ENCODE data around the gene ZNF207.
"Not testable (repeated sequence)": the region's sequence is repeated elsewhere in the genome, so short reads cannot be mapped to it uniquely, and the experiment has no call there.

ZNF207 gene

GRCh38 chr17:32341141-32341856 lies 8.7 kb upstream of the ZNF207 start:
- DNase-seq: no peak

- peak; percentile 11 for DNase-seq
These were observed 7.9 kb upstream of the ZNF207 start, which contains the start of gene C17orf75 for GRCh38 chr17:32341857-32342602. Gene C17orf75, minus strand, starts transcription at chr17:32342173. Its CDS starts 34 bp downstream, at chr17:32342139.

- DNase-seq: no peak
These were observed 7.2 kb upstream of the ZNF207 start for GRCh38 chr17:32342603-32343325.

- no peak for DNase-seq
These were observed 3.9 kb upstream of the ZNF207 start for GRCh38 chr17:32345951-32346600.

- DNase-seq: no peak
These were observed 1.5 kb upstream of the ZNF207 start for GRCh38 chr17:32348483-32348800.

GRCh38 chr17:32349503-32349853 lies 479 bp upstream of the ZNF207 start:
- no peak for DNase-seq

- DNase-seq: peak; percentile 7
These were observed 885 bp downstream of the ZNF207 start for GRCh38 chr17:32350666-32351418.

- not testable (repeated sequence) for DNase-seq
These were observed 2.8 kb downstream of the ZNF207 start for GRCh38 chr17:32352734-32353133.

- no peak for DNase-seq
These were observed 5.9 kb downstream of the ZNF207 start for GRCh38 chr17:32355649-32356377.

GRCh38 chr17:32356378-32356743 lies 6.4 kb downstream of the ZNF207 start:
- DNase-seq: no peak

GRCh38 chr17:32356750-32357149 lies 6.8 kb downstream of the ZNF207 start:
- DNase-seq: no peak

- no peak for DNase-seq
These were observed 7.7 kb downstream of the ZNF207 start for GRCh38 chr17:32357615-32358014.

- DNase-seq: no peak
These were observed 11.3 kb downstream of the ZNF207 start for GRCh38 chr17:32361270-32361669.

GRCh38 chr17:32370426-32370825 lies 20.5 kb downstream of the ZNF207 start:
- DNase-seq: no peak

GRCh38 chr17:32382526-32383223 lies 32.7 kb downstream of the ZNF207 start:
- no peak for DNase-seq

GRCh38 chr17:32383926-32384434 lies 34.0 kb downstream of the ZNF207 start:
- no peak for DNase-seq

GRCh38 chr17:32385121-32385520 lies 35.2 kb downstream of the ZNF207 start:
- DNase-seq: no peak

GRCh38 chr17:32385971-32386370 lies 36.0 kb downstream of the ZNF207 start:
- no peak for DNase-seq

GRCh38 chr17:32386844-32387243 lies 36.9 kb downstream of the ZNF207 start:
- DNase-seq: no peak

- not testable (repeated sequence) for DNase-seq
These were observed 38.2 kb downstream of the ZNF207 start for GRCh38 chr17:32388128-32388527.

All from DMS153 (cell line).